Peyer's patch (tissue), 4 donors: ENCODE measurements around the gene AKAP3. TPM values are rescaled to one million over a fixed set of nuclear protein-coding genes. Genes with fewer than 3 reads are reported as not detected.

Experiments used
- DNase-seq, 3 donors: peaks; one replicate each; pipeline ENCODE4 v3.0.0-alpha.2; 2017 to 2019
- H3K27ac ChIP-seq, 4 donors: fragments of 200-600 bp; sonication (generic); one replicate each; pipeline ENCODE4 v1.5.1; 2016 to 2019
- H3K27me3 ChIP-seq, 2 donors: fragments of 200-600 bp; sonication (generic); one replicate each; pipeline ENCODE4 v1.5.1; 2019
- H3K36me3 ChIP-seq, 3 donors: fragments of 200-600 bp; sonication (generic); one replicate each; pipeline ENCODE4 v1.5.1; 2016 to 2019
- H3K4me1 ChIP-seq, 4 donors: fragments of 200-600 bp; sonication (generic); one replicate each; pipeline ENCODE4 v1.5.1; 2016 to 2019
- H3K4me3 ChIP-seq, 4 donors: fragments of 200-600 bp; sonication (generic); 1 replicate in 3 of 4; 2 replicates in 1 of 4; pipeline ENCODE4 v1.5.1; 2016 to 2019; ENCODE audit warnings: mild to moderate bottlenecking in 1 of 4
- H3K9me3 ChIP-seq, 4 donors: fragments of 200-600 bp; sonication (generic); one replicate each; pipeline ENCODE4 v1.5.1; 2016 to 2019; ENCODE audit warnings: mild to moderate bottlenecking in 1 of 4
- CTCF ChIP-seq, 6 experiments: fragments of 450-650 bp in 4 of 6; fragments of 200-600 bp in 2 of 6; sonication (generic) in 1 of 6; IDR thresholded peaks; one replicate each; pipeline ENCODE4 v1.5.1; 2017 to 2019; ENCODE audit warnings: antibody characterized with exemption in 6 of 6, mild to moderate bottlenecking in 3 of 6, moderate library complexity in 1 of 6
- POLR2A ChIP-seq, 2 donors: fragments of 450-650 bp; IDR thresholded peaks; one replicate each; pipeline ENCODE4 v1.5.1; 2017; ENCODE audit warnings: antibody characterized with exemption in 2 of 2, mild to moderate bottlenecking in 2 of 2, moderate library complexity in 2 of 2
- total RNA-seq, 4 donors: library from RNA; depleted of rRNA; stranded (reverse); fragments of >200 nt; gene quantifications; one replicate each; pipeline ENCODE4 v1.1.0, GENCODE V29; 2016

Gene AKAP3
- total RNA-seq, 4 donors from 2014 or later = 0.67 to 3.0 (median 2.4) TPM; not detected in 1

GRCh38 chr12:4645023-4645422 is 3.8 kb downstream of the AKAP3 start:
- no peak for DNase-seq
- Histone ChIP-seq H3K27me3 (no peaks in the 10 kb centered on the region), H3K4me3 (no peak overlapping the region), H3K4me1 (peaks cover 0 to 6% (median 3%) of the 10 kb centered on the region in 4 donors), H3K36me3 (no peaks in the 10 kb centered on the region), H3K9me3 (no peaks in the 10 kb centered on the region), H3K27ac (no peak overlapping the region)
- no peak for TF ChIP-seq POLR2A (IDR thresholded peaks at IDR 0.05)
- TF ChIP-seq CTCF (IDR thresholded peaks at IDR 0.05) = no peak

- no peak for TF ChIP-seq CTCF (IDR thresholded peaks at IDR 0.05)
- TF ChIP-seq POLR2A (IDR thresholded peaks at IDR 0.05) = no peak
- H3K27me3 ChIP-seq = no peaks in the 10 kb centered on the region
These were observed 5.1 kb downstream of the AKAP3 start for GRCh38 chr12:4643747-4644146.

GRCh38 chr12:4630262-4630661 is 18.6 kb downstream of the AKAP3 start:
- H3K27me3 ChIP-seq = no peaks in the 10 kb centered on the region
- H3K4me3 ChIP-seq = no peak overlapping the region
- H3K4me1 ChIP-seq = no peaks in the 10 kb centered on the region
- H3K36me3 ChIP-seq = no peaks in the 10 kb centered on the region
- TF ChIP-seq POLR2A (IDR thresholded peaks at IDR 0.05) (no peak), CTCF (IDR thresholded peaks at IDR 0.05) (no peak)
- no peaks in the 10 kb centered on the region for H3K9me3 ChIP-seq
- no peak overlapping the region for H3K27ac ChIP-seq
- DNase-seq = no peak

More at GRCh38 chr12:4643747-4644146, 5.1 kb downstream of the AKAP3 start:
- Histone ChIP-seq H3K4me3 (no peak overlapping the region), H3K9me3 (no peaks in the 10 kb centered on the region), H3K4me1 (no peaks in the 10 kb centered on the region), H3K27ac (no peak overlapping the region), H3K36me3 (no peaks in the 10 kb centered on the region)
- no peak for DNase-seq

- Histone ChIP-seq H3K27me3 (no peaks in the 10 kb centered on the region), H3K27ac (no peak overlapping the region), H3K36me3 (no peaks in the 10 kb centered on the region), H3K4me3 (no peak overlapping the region), H3K4me1 (no peaks in the 10 kb centered on the region), H3K9me3 (no peaks in the 10 kb centered on the region)
- DNase-seq = no peak
- no peak for TF ChIP-seq CTCF (IDR thresholded peaks at IDR 0.05)
- TF ChIP-seq POLR2A (IDR thresholded peaks at IDR 0.05) = no peak
These were observed 20.4 kb downstream of the AKAP3 start for GRCh38 chr12:4628406-4628805.

GRCh38 chr12:4626543-4626942 is 22.3 kb downstream of the AKAP3 start:
- H3K9me3 ChIP-seq = no peaks in the 10 kb centered on the region
- no peak overlapping the region for H3K4me3 ChIP-seq
- TF ChIP-seq POLR2A (IDR thresholded peaks at IDR 0.05) = no peak
- TF ChIP-seq CTCF (IDR thresholded peaks at IDR 0.05) = no peak
- H3K36me3 ChIP-seq = no peaks in the 10 kb centered on the region
- H3K27ac ChIP-seq = no peak overlapping the region
- no peak for DNase-seq
- no peaks in the 10 kb centered on the region for H3K4me1 ChIP-seq
- no peaks in the 10 kb centered on the region for H3K27me3 ChIP-seq

DNA sequence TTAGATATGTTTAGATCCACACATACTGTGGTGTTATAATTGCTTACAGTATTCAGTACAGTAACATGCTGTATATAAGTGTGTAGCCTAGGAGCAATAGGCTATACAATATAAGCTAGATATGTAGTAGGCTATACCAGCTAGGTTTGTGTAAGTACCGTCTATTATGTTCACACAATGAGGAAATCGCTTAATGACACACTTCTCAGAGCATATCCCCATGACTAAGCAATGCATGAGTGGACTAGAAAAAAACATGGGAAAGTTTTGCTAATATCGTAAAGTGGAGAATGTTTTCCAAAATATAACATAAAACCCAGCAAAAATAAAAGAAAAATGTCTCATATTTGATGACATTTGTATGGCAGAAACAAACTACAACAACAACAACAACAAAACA is 27.3 kb downstream of the AKAP3 start:
- Histone ChIP-seq H3K27ac (no peak overlapping the region), H3K36me3 (no peaks in the 10 kb centered on the region), H3K4me1 (no peaks in the 10 kb centered on the region), H3K4me3 (no peak overlapping the region), H3K9me3 (no peaks in the 10 kb centered on the region), H3K27me3 (no peaks in the 10 kb centered on the region)
- no peak for DNase-seq
- TF ChIP-seq CTCF (IDR thresholded peaks at IDR 0.05) = no peak
- TF ChIP-seq POLR2A (IDR thresholded peaks at IDR 0.05) = no peak
